Measurements from ENCODE around the gene SLC23A1. TPM values are rescaled to one million over a fixed set of nuclear protein-coding genes. Genes with fewer than 3 reads are reported as not detected.
A peak's percentile ranks its signal among the peaks of the same experiment; 100 is the strongest.
"Not testable (repeated sequence)": the region's sequence is repeated elsewhere in the genome, so short reads cannot be mapped to it uniquely, and the experiment has no call there.

The SLC23A1 gene
- polyA plus RNA-seq, 2 of the 4 experiments (the other 2 are of a cell fraction), result 4.3 to 7.7 TPM

GRCh38 chr5:139361835-139362429 lies 21.2 kb downstream of the SLC23A1 start:
- no peak for TF ChIP-seq CHD2 (IDR thresholded peaks at IDR 0.05; ENCODE audit: low read length, partially characterized antibody)
- no peak for TF ChIP-seq FOSL2 (IDR thresholded peaks at IDR 0.05)
- TF ChIP-seq FOSL2 (CRISPR knock-in tag; IDR thresholded peaks at IDR 0.05), result peak; percentile 33; the same call in 1 of the 2 replicates
- 83% methylated on average over 6 of the region's 6 CpGs for whole genome bisulfite sequencing (ENCODE audit: missing lambda C conversion rate)
- ATAC-seq (no peak), DNase-seq (ENCODE audit: low read depth in 1 of 2, low spot score in 1 of 2) (no peak), FAIRE-seq (no peak)
- CTCF ChIA-PET, result interaction anchor here (2.3 kb wide), 1 partner anchor 60 kb away, joined by 5 read pairs; no protein-coding TSS in a partner anchor
- no peak overlapping the region for H3K4me2 ChIP-seq
- peaks cover 1% of the 10 kb centered on the region; the same call in 1 of the 3 replicates for H3K4me1 ChIP-seq
- H3K9me3 ChIP-seq, result no peaks in the 10 kb centered on the region
- H3K27ac ChIP-seq, result no peak overlapping the region
- POLR2A ChIA-PET, result interaction anchor here (0.7 to 1.3 kb wide), 3 partner anchors 20 to 69 kb away, joined by 3 to 4 read pairs (median 3); partner anchors contain the start of gene MATR3
- H3K4me3 ChIP-seq, result no peak overlapping the region

DNA sequence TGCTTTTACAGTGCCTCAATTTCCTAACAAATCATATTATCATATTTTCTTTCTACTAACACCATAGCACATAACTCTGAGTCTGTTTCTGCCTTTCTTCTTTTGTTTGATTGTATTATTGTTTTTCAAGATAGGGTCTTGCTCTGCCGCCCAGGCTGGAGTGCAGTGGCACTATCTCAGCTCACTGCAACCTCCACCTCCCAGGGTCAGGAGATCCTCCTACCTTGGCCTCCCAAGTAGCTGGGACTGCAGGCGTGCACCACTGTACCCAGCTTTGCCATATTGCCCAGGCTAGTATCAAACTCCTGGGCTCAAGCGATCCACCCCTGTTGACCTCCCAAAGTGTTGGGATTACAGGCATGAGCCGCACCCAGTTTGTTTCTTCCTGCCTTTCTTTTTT lies 22.7 kb downstream of the SLC23A1 start:
- POLR2A ChIA-PET, result interaction anchor here (1.1 kb wide), 1 partner anchor 66 kb away, joined by 3 read pairs; the partner anchor contains the start of gene MATR3
- ATAC-seq (no peak), FAIRE-seq (no peak), DNase-seq (ENCODE audit: low read depth in 1 of 2, low spot score in 1 of 2) (no peak)
- CTCF ChIA-PET, result no interaction called here
- Histone ChIP-seq H3K9me3 (no peaks in the 10 kb centered on the region), H3K4me2 (no peak overlapping the region), H3K27ac (no peak overlapping the region), H3K4me1 (peaks cover 3% of the 10 kb centered on the region; the same call in 1 of the 3 replicates), H3K4me3 (no peak overlapping the region)
- WGBS (ENCODE audit: missing lambda C conversion rate), result 96% methylated on average over 4 of the region's 4 CpGs
- TF ChIP-seq CBX8 (IDR thresholded peaks at IDR 0.05), result no peak
- no peak for TF ChIP-seq HDAC2 (IDR thresholded peaks at IDR 0.05)
- TF ChIP-seq NPAS2 (CRISPR knock-in tag; IDR thresholded peaks at IDR 0.05; ENCODE audit: borderline replicate concordance), result no peak
- no peak for TF ChIP-seq CBX2 (IDR thresholded peaks at IDR 0.05; ENCODE audit: borderline replicate concordance, low read depth)
- TF ChIP-seq RCOR1 (IDR thresholded peaks at IDR 0.05; ENCODE audit: low read depth, low read length), result no peak
- TF ChIP-seq ZNF302 (CRISPR knock-in tag; IDR thresholded peaks at IDR 0.05), result no peak
- TF ChIP-seq, protein P1, sequence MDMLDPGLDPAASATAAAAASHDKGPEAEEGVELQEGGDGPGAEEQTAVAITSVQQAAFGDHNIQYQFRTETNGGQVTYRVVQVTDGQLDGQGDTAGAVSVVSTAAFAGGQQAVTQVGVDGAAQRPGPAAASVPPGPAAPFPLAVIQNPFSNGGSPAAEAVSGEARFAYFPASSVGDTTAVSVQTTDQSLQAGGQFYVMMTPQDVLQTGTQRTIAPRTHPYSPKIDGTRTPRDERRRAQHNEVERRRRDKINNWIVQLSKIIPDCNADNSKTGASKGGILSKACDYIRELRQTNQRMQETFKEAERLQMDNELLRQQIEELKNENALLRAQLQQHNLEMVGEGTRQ (IDR thresholded peaks at IDR 0.05), result no peak

- DNase-seq (ENCODE audit: low read depth in 1 of 2, low spot score in 1 of 2) (no peak), ATAC-seq (no peak), FAIRE-seq (no peak)
- H3K9me3 ChIP-seq, result no peaks in the 10 kb centered on the region
- ChIA-PET CTCF (interaction anchor here (2.0 to 2.4 kb wide), 2 partner anchors 12 to 17 kb away, joined by 6 to 13 read pairs; partner anchors contain the start of gene PAIP2), POLR2A (no interaction called here)
- H3K27ac ChIP-seq, result no peak overlapping the region
- peaks cover 3% of the 10 kb centered on the region; the same call in 1 of the 3 replicates for H3K4me1 ChIP-seq
- TF ChIP-seq PHF8 (IDR thresholded peaks at IDR 0.05; ENCODE audit: borderline replicate concordance, low read depth), result no peak
- no peak for TF ChIP-seq RCOR1 (IDR thresholded peaks at IDR 0.05; ENCODE audit: low read depth, low read length)
- no peak for TF ChIP-seq CHD2 (IDR thresholded peaks at IDR 0.05; ENCODE audit: low read length, partially characterized antibody)
- TF ChIP-seq KDM1A (IDR thresholded peaks at IDR 0.05; ENCODE audit: low read depth), result no peak
- no peak for TF ChIP-seq MYC (IDR thresholded peaks at IDR 0.05; ENCODE audit: borderline replicate concordance, low read length)
- TF ChIP-seq HOXB13 (CRISPR knock-in tag; IDR thresholded peaks at IDR 0.05; ENCODE audit: low read depth), result no peak
- TF ChIP-seq BHLHE40 (IDR thresholded peaks at IDR 0.05; ENCODE audit: low read depth, low read length), result no peak
- TF ChIP-seq SMC3 (IDR thresholded peaks at IDR 0.05), result no peak
- TF ChIP-seq SREBF2 (IDR thresholded peaks at IDR 0.05), result no peak
- TF ChIP-seq, protein P2, sequence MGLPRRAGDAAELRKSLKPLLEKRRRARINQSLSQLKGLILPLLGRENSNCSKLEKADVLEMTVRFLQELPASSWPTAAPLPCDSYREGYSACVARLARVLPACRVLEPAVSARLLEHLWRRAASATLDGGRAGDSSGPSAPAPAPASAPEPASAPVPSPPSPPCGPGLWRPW (IDR thresholded peaks at IDR 0.05), result no peak
- TF ChIP-seq, protein P3, sequence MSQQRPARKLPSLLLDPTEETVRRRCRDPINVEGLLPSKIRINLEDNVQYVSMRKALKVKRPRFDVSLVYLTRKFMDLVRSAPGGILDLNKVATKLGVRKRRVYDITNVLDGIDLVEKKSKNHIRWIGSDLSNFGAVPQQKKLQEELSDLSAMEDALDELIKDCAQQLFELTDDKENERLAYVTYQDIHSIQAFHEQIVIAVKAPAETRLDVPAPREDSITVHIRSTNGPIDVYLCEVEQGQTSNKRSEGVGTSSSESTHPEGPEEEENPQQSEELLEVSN (IDR thresholded peaks at IDR 0.05; ENCODE audit: borderline replicate concordance, low read depth), result no peak
- TF ChIP-seq HOXB5 (CRISPR knock-in tag; IDR thresholded peaks at IDR 0.05), result no peak
- TF ChIP-seq ZC3H11A (IDR thresholded peaks at IDR 0.05), result no peak
- no peak for TF ChIP-seq ZNF302 (CRISPR knock-in tag; IDR thresholded peaks at IDR 0.05)
- no peak for TF ChIP-seq ELK1 (IDR thresholded peaks at IDR 0.05; ENCODE audit: low read depth, low read length)
- no peak for TF ChIP-seq HEYL (CRISPR knock-in tag; IDR thresholded peaks at IDR 0.05)
- no peak overlapping the region for H3K4me2 ChIP-seq
- no peak overlapping the region for H3K4me3 ChIP-seq
These were observed 25.0 kb downstream of the SLC23A1 start for GRCh38 chr5:139358064-139358463.

DNA sequence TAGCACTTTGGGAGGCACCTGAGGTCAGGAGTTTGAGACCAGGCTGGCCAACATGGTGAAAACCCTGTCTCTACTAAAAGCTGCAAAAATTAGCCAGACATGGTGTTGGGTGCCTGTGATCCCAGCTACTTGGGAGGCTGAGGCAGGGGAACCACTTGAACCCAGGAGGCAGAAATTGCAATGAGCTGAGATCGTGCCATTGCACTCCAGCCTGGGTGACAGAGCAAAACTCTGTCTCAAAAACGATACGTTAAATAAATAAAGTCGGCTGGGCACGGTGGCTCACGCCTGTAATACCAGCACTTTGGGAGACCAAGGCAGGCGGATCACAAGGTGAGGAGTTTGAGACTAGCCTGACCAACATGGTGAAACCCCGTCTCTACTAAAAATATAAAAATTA lies 27.2 kb downstream of the SLC23A1 start:
- DNase-seq (ENCODE audit: low read depth in 1 of 2, low spot score in 1 of 2); ATAC-seq; H3K4me1 ChIP-seq; FAIRE-seq; H3K4me3 ChIP-seq; H3K4me2 ChIP-seq; POLR2A ChIA-PET; H3K9me3 ChIP-seq; H3K27ac ChIP-seq: not testable (repeated sequence)
- CTCF ChIA-PET, result interaction anchor here (1.2 to 2.2 kb wide), 2 partner anchors 14 to 56 kb away, joined by 3 to 8 read pairs; partner anchors contain the start of gene PAIP2
- WGBS (ENCODE audit: missing lambda C conversion rate), result 97% methylated on average over 8 of the region's 8 CpGs

Data from A549 (cell line).